Measurements from ENCODE around the gene CTBP2. TPM values are rescaled to one million over a fixed set of nuclear protein-coding genes. Genes with fewer than 3 reads are reported as not detected.

The CTBP2 gene
- total and polyA plus RNA-seq, 10 of the 15 experiments (the other 5 are each of a cell fraction or from before 2014, with no cell fraction given): 0.02 to 0.72 (median 0.06) TPM; not detected in 2

DNA sequence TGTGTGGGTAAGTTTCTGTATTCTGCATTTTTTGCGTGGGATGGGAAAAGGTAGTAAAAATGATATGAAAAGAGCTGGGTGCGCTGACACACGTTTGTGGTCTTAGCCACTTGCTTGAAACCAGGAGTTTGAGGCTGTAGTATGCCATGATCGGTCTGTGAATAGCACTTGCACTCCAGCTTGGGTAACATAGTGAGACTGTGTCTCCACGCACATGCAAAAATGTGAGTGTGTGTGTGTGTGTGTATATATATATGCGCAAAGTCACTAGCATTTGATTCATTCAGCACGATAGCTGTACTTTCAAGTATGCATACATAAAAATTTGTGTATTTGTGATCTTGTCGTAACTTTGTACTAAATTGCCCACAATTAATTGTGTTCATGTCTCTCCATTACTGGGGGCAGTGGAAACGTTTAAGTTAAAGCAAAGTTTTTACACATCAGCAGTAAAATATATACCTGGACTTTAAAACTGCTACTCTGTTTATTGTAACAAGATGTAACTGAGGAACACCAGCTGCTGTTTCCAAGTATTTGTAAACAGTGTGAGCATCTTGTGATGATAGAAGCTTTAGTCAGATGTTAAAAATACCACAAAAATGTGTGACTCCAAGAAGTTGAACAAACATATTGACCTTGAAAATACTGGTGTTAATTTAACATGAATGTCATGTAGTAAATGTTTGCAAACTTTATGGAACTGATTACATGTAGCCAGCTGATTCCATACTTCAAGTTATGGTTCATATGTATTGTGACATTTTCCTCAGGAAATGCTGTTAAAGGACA, 216.9 kb downstream of the CTBP2 start:
- Histone ChIP-seq H3K4me3 (no peak overlapping the region), H3K9me3 (replicated peaks; ENCODE audit: control insufficient read depth, insufficient read depth, low read length) (no peaks in the 10 kb centered on the region), H3K9ac (ENCODE audit: control insufficient read depth, insufficient read depth, low read length) (no peak overlapping the region), H3K27me3 (replicated peaks in 1 of 2; ENCODE audit: control insufficient read depth in 2 of 2, insufficient read depth in 2 of 2, low read length in 1 of 2) (no peaks in the 10 kb centered on the region), H3K79me2 (ENCODE audit: control insufficient read depth, insufficient read depth, low read length) (peaks cover 52% of the 10 kb centered on the region), H3K36me3 (ENCODE audit: control insufficient read depth in 2 of 2, insufficient read depth in 2 of 2, low read length in 1 of 2) (no peaks in the 10 kb centered on the region; a peak in 2 of 4 replicates), H2AFZ (ENCODE audit: control insufficient read depth, low read depth, low read length) (no peak overlapping the region), H3K27ac (ENCODE audit: control insufficient read depth, insufficient read depth) (no peak overlapping the region), H3K4me2 (ENCODE audit: control insufficient read depth, insufficient read depth) (no peak overlapping the region), H3K4me1 (ENCODE audit: control insufficient read depth, insufficient read depth, low read length) (peaks cover 5% of the 10 kb centered on the region; the same call in 1 of the 2 replicates), H4K20me1 (ENCODE audit: control insufficient read depth, insufficient read depth) (no peaks in the 10 kb centered on the region)
- ChIA-PET CTCF (no interaction called here), RAD21 (ENCODE audit: unreplicated experiment) (no interaction called here), POLR2A (no interaction called here), SMC1A (ENCODE audit: uncharacterized antibody, unreplicated experiment) (interaction anchor here (1.9 kb wide), 1 partner anchor 9 kb away, joined by 8 read pairs; no protein-coding TSS in a partner anchor)
- intact Hi-C loops (cut with micrococcal nuclease; ENCODE audit: unreplicated experiment) (no loop called here), in situ Hi-C loops (cut with MboI) (no loop called here)
- no peak for TF ChIP-seq NRF1 (conservative IDR thresholded peaks at IDR 0.05; ENCODE audit: low read depth, low read length)
- no peak for TF ChIP-seq IRF5 (IDR thresholded peaks at IDR 0.05; ENCODE audit: borderline replicate concordance)
- TF ChIP-seq FOXK2 (IDR thresholded peaks at IDR 0.05): no peak
- TF ChIP-seq SREBF2 (IDR thresholded peaks at IDR 0.05; ENCODE audit: low read length): no peak
- TF ChIP-seq MTA3 (IDR thresholded peaks at IDR 0.05; ENCODE audit: borderline replicate concordance, low read length): no peak
- TF ChIP-seq SIN3A (IDR thresholded peaks at IDR 0.05; ENCODE audit: low read depth, low read length): no peak
- TF ChIP-seq ZNF24 (IDR thresholded peaks at IDR 0.05): no peak
- TF ChIP-seq ZBTB40 (IDR thresholded peaks at IDR 0.05; ENCODE audit: borderline replicate concordance): no peak
- TF ChIP-seq, protein P1, sequence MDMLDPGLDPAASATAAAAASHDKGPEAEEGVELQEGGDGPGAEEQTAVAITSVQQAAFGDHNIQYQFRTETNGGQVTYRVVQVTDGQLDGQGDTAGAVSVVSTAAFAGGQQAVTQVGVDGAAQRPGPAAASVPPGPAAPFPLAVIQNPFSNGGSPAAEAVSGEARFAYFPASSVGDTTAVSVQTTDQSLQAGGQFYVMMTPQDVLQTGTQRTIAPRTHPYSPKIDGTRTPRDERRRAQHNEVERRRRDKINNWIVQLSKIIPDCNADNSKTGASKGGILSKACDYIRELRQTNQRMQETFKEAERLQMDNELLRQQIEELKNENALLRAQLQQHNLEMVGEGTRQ (IDR thresholded peaks at IDR 0.05; ENCODE audit: borderline replicate concordance, low read depth, low read length): no peak
- TF ChIP-seq BRCA1 (IDR thresholded peaks at IDR 0.05; ENCODE audit: low read depth, low read length): no peak
- TF ChIP-seq, protein P2, sequence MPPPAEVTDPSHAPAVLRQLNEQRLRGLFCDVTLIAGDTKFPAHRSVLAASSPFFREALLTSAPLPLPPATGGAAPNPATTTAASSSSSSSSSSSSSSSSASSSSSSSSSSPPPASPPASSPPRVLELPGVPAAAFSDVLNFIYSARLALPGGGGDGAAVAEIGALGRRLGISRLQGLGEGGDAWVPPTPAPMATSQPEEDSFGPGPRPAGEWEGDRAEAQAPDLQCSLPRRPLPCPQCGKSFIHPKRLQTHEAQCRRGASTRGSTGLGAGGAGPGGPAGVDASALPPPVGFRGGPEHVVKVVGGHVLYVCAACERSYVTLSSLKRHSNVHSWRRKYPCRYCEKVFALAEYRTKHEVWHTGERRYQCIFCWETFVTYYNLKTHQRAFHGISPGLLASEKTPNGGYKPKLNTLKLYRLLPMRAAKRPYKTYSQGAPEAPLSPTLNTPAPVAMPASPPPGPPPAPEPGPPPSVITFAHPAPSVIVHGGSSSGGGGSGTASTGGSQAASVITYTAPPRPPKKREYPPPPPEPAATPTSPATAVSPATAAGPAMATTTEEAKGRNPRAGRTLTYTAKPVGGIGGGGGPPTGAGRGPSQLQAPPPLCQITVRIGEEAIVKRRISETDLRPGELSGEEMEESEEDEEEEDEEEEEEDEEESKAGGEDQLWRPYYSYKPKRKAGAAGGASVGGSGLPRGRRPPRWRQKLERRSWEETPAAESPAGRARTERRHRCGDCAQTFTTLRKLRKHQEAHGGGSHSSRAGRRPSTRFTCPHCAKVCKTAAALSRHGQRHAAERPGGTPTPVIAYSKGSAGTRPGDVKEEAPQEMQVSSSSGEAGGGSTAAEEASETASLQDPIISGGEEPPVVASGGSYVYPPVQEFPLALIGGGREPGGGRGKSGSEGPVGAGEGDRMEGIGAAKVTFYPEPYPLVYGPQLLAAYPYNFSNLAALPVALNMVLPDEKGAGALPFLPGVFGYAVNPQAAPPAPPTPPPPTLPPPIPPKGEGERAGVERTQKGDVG (CRISPR knock-in tag; IDR thresholded peaks at IDR 0.05): no peak
- BruUV-seq (replicated peaks): no TSS peak
- DNase-seq (ENCODE audit: low read depth, low spot score) (no peak), ATAC-seq (no peak), FAIRE-seq (no peak)
- 80% methylated on average over 9 of the region's 9 CpGs for WGBS (ENCODE audit: insufficient coverage, insufficient replicate concordance, low lambda C conversion rate, missing lambda C conversion rate)

Measured in GM12878 (cell line).